Cardiac muscle cell (in vitro differentiated cells and primary cell): ENCODE measurements around the gene AGAP1. TPM values are rescaled to one million over a fixed set of nuclear protein-coding genes. Genes with fewer than 3 reads are reported as not detected.

Source experiments
- DNase-seq, 2 donors: peaks; one replicate each; pipeline versions ENCODE4 v3.0.0 to v3.0.0-alpha.2; 2010 to 2017; ENCODE audit warnings: low read depth in 1 of 2, low spot score in 1 of 2
- H3K27ac ChIP-seq: fragments of 200-600 bp; sonication (generic); 2 replicates; pipeline ENCODE4 v1.5.1; 2016
- H3K27me3 ChIP-seq: fragments of 200-600 bp; sonication (generic); 2 replicates; pipeline ENCODE4 v1.6.0; 2016; ENCODE audit warnings: control low read depth
- H3K36me3 ChIP-seq: fragments of 200-600 bp; sonication (generic); 2 replicates; pipeline ENCODE4 v1.5.1; 2016; ENCODE audit warnings: control low read depth
- H3K4me1 ChIP-seq: fragments of 200-600 bp; sonication (generic); 2 replicates; pipeline ENCODE4 v1.8.1; 2017; ENCODE audit warnings: low read depth, mild to moderate bottlenecking, mixed run types
- H3K4me3 ChIP-seq: fragments of 200-600 bp; sonication (generic); 2 replicates; pipeline ENCODE4 v1.5.1; 2016; ENCODE audit warnings: mild to moderate bottlenecking
- H3K9me3 ChIP-seq: fragments of 200-600 bp; sonication (generic); 2 replicates; pipeline ENCODE4 v1.5.1; 2017; ENCODE audit warnings: low read depth, mild to moderate bottlenecking, control low read depth
- polyA plus RNA-seq: library from polyadenylated mRNA; unstranded; fragments of >200 nt; fragmentation: Nextera tagmentation; extraction: Ambion mirVana; gene quantifications from 2 replicates; pipeline ENCODE4 v1.2.1, GENCODE V29; 2016
- total RNA-seq: library from RNA; depleted of rRNA; stranded (reverse); fragments of >200 nt; gene quantifications from 2 replicates; pipeline ENCODE4 v1.2.3, GENCODE V29; 2016
- TF ChIP-seq, protein P1 (sequence below): IDR thresholded peaks from 2 replicates; pipeline ENCODE4 v1.5.1; 2012; ENCODE audit warnings: low read depth, mild to moderate bottlenecking, low read length

AGAP1 gene
- total and polyA plus RNA-seq, 2 experiments from 2014 or later: 8.6 to 38.2 TPM

DNA sequence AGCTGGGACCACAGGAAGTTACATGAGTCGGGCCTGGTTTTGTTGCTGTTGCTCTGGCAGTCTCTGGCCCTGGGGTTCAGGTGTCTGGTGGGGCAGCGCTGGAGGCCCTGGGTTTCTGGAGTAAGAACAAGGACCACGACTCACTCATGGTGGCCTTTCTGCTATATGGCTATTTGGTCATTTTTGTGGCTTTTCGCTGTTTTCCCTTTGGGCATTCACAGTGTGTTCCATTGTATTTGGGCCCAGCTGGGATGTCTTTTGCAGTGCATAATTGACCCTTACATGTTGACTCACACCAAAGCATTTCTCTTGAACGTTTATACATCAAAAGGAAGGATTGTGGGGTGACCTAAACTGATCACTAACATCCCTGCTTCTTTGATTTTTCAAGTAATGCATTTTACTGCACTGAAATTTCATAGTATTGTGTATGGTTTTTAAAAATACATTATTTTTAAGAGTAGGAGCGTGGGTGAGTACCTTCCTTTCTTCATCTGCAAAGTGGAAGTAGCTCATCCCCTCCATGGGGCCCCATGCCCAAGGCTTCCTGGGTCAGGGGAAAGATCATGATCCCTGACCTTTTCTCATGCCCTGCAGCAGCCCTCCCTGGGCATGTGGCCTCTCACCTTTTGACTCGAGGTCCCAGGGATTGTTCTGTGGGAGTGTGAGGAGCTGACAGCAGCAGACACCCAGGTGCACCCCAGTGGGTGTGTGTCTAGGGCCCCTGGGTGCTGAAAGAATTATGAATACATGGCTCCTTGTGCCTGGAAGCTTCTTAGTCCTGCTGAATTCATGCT is 225.5 kb downstream of the AGAP1 start:
- Histone ChIP-seq H3K4me1 (no peaks in the 10 kb centered on the region), H3K36me3 (no peaks in the 10 kb centered on the region), H3K4me3 (no peak overlapping the region), H3K27ac (no peak overlapping the region), H3K27me3 (no peaks in the 10 kb centered on the region), H3K9me3 (no peaks in the 10 kb centered on the region)
- TF ChIP-seq, protein P1, sequence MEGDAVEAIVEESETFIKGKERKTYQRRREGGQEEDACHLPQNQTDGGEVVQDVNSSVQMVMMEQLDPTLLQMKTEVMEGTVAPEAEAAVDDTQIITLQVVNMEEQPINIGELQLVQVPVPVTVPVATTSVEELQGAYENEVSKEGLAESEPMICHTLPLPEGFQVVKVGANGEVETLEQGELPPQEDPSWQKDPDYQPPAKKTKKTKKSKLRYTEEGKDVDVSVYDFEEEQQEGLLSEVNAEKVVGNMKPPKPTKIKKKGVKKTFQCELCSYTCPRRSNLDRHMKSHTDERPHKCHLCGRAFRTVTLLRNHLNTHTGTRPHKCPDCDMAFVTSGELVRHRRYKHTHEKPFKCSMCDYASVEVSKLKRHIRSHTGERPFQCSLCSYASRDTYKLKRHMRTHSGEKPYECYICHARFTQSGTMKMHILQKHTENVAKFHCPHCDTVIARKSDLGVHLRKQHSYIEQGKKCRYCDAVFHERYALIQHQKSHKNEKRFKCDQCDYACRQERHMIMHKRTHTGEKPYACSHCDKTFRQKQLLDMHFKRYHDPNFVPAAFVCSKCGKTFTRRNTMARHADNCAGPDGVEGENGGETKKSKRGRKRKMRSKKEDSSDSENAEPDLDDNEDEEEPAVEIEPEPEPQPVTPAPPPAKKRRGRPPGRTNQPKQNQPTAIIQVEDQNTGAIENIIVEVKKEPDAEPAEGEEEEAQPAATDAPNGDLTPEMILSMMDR: no peak
- no peak for DNase-seq

DNA sequence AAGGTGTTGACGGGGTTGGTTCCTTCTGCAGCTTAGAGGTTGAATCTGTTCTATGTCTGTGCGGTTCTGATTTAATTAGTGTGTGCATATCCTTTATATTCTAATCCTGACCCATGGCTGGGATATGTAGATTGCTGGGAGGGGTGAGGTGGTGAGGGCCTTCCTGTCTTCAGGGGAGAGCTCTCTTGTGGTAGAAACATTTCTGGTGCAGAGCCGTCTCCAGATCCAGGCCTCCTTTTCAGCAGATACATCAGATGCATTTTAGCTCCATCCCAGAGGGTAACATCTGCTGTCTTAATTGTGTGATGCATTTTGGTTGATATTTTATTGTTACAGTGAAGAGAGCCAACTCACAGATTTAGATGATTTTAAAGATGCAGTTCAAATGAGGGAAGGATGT is 227.8 kb downstream of the AGAP1 start:
- Histone ChIP-seq H3K27me3 (no peaks in the 10 kb centered on the region), H3K4me1 (no peaks in the 10 kb centered on the region), H3K36me3 (no peaks in the 10 kb centered on the region), H3K27ac (no peak overlapping the region), H3K9me3 (no peaks in the 10 kb centered on the region), H3K4me3 (no peak overlapping the region)
- DNase-seq: no peak
- TF ChIP-seq, protein P1: no peak

DNA sequence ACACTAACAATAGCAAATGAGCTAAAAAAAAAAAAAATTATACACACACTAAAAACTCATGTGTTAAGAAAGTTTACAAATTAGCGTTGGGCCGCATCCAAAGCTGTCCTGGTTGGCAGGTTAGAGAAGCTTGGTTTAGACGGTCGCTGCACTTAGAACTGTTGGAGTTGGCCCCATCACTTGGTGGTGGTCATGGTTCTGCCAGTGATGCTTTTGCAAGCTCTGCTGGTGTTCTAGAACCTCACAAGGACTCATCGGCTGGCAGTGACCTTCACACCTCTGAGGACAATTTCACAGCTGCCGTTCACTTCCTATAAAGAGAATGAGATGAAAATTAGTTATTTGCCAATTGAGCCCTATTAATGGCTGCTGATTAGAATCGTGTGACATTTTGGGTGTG is 229.0 kb downstream of the AGAP1 start:
- DNase-seq: no peak
- TF ChIP-seq, protein P1: no peak
- H3K9me3 ChIP-seq: no peaks in the 10 kb centered on the region
- H3K4me3 ChIP-seq: no peak overlapping the region
- H3K4me1 ChIP-seq: no peaks in the 10 kb centered on the region
- no peaks in the 10 kb centered on the region for H3K36me3 ChIP-seq
- no peak overlapping the region for H3K27ac ChIP-seq
- no peaks in the 10 kb centered on the region for H3K27me3 ChIP-seq

DNA sequence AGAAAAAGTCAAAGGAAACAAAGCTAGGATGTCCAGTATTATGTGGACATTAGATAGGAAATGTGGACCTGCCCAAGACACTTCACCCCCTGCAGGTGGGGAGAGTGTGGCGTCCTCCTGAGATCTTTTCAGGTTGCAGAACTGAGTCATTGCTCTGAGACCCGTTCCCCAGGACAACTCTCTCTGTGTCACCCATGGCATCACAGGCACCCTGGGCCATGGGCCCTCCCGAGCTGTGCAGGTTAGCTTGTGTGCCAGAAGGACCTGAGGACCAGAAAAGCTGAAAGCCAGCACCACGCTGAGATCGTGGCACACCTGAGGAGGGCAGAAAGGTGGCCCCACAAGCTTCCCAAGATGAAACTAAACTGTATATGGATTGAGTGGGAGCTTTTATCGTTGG is 229.5 kb downstream of the AGAP1 start:
- no peak for DNase-seq
- H3K27ac ChIP-seq: no peak overlapping the region
- H3K27me3 ChIP-seq: no peaks in the 10 kb centered on the region
- TF ChIP-seq, protein P1: no peak
- H3K9me3 ChIP-seq: no peaks in the 10 kb centered on the region
- H3K36me3 ChIP-seq: no peaks in the 10 kb centered on the region
- no peaks in the 10 kb centered on the region for H3K4me1 ChIP-seq
- no peak overlapping the region for H3K4me3 ChIP-seq

DNA sequence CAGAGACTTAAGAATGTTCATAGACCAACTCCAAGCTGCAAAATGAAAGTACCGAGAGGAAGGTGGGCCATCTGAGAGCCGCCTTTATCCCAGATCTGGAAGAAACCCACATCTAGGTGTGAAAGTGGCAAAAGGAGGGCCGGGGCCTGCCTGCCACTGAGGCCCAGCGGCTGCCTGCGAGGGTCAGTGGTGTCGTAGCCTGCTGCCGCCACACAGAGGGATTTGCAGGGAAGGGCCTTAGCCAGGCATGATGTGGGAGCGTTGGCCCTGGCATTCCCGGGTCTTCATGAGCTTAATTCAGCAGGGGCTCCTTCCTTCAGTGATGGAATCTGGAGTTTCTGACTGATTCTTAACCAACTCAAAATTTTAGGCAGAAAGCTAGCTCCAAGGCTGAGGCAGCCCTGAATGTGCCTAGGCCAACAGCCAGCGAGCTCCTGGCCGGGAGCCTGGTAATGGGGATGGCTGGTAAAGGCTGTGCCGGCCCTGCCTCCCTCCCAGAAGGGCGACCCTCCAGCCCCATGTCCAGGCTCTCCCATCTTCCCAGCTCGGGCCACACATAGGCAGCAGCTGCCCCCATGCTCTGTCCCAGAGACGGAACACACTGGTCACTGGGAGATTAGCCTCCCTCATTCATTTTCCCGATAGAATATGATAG is 230.1 kb downstream of the AGAP1 start:
- no peak for DNase-seq
- Histone ChIP-seq H3K36me3 (no peaks in the 10 kb centered on the region), H3K27me3 (no peaks in the 10 kb centered on the region), H3K4me3 (no peak overlapping the region), H3K9me3 (no peaks in the 10 kb centered on the region), H3K27ac (no peak overlapping the region), H3K4me1 (no peaks in the 10 kb centered on the region)
- TF ChIP-seq, protein P1: no peak
